Activated T-helper 1 cell treated with anti-CD3 and anti-CD28 coated beads, Interleukin-12 subunit alpha, Interleukin-12 subunit beta, Interleukin-2, Interleukin-4 antibody, amounts not matched to agents 30 ng/mL and 10 ng/mL and 1 ng/mL, durations not matched to agents 14 hours and 24 hours and 36 hours (primary cell): ENCODE measurements around the gene SUSD3. TPM values are rescaled to one million over a fixed set of nuclear protein-coding genes. Genes with fewer than 3 reads are reported as not detected.

ENCODE experiments used
- total RNA-seq: library from RNA; stranded (reverse); gene quantifications from 2 replicates; pipeline ENCODE4 v1.2.3, GENCODE V29; 2022

Gene SUSD3
- total RNA-seq, 1 donor from 2014 or later, result 31.7 TPM

Other genes with a start within 250 kb of the SUSD3 start
- gene ZNF484, start 180.7 kb upstream of the SUSD3 start, total RNA-seq, result 7.2 and 8.1 TPM in 2 replicates
- gene FGD3, start 111.2 kb upstream of the SUSD3 start, total RNA-seq, result 43.9 and 44.0 TPM in 2 replicates
- gene CARD19, start 37.5 kb downstream of the SUSD3 start, total RNA-seq, result 40.5 and 41.7 TPM in 2 replicates
- gene NINJ1, start 75.5 kb downstream of the SUSD3 start, total RNA-seq, result 94.2 and 95.3 TPM in 2 replicates
- gene WNK2, start 125.4 kb downstream of the SUSD3 start, total RNA-seq, result 2.2 and 3.0 TPM in 2 replicates